Upper lobe of left lung (tissue), 4 donors: ENCODE measurements around the gene CLTB.
A peak's percentile ranks its signal among the peaks of the same experiment; 100 is the strongest.

Source experiments
- CTCF ChIP-seq, 6 experiments: fragments of 450-650 bp in 4 of 6; fragments of 200-600 bp in 2 of 6; sonication (generic) in 2 of 6; IDR thresholded peaks; one replicate each; pipeline ENCODE4 v1.5.1; 2016 to 2019; ENCODE audit warnings: antibody characterized with exemption in 6 of 6
- POLR2A ChIP-seq, 4 donors: fragments of 450-650 bp; IDR thresholded peaks; one replicate each; pipeline ENCODE4 v1.5.1; 2016 to 2017; ENCODE audit warnings: antibody characterized with exemption in 4 of 4, mild to moderate bottlenecking in 2 of 4
- POLR2AphosphoS5 ChIP-seq, 2 donors: sonication (generic); formaldehyde crosslinking; IDR thresholded peaks; one replicate each; pipeline ENCODE4 v1.5.1; 2017; ENCODE audit warnings: antibody characterized with exemption in 2 of 2

- TF ChIP-seq CTCF (IDR thresholded peaks at IDR 0.05) (no peak), POLR2A (IDR thresholded peaks at IDR 0.05) (no peak), POLR2AphosphoS5 (IDR thresholded peaks at IDR 0.05) (peak in 1 of 2 donors; percentile 23)
Observed at GRCh38 chr5:176413255-176413565, 3.1 kb downstream of the CLTB start.
